NCI-H524 treated with DMSO at 0.1 percent for 48 hours (cell line): ENCODE results near the gene DIP2B.

Experiments
- DNase-seq: peaks from one replicate; lab custom pipeline; 2025; lab: John Stamatoyannopoulos, UW

The DIP2B gene

GRCh38 chr12:50613463-50613862, 108.7 kb downstream of the DIP2B start:
- no peak for DNase-seq

DNA sequence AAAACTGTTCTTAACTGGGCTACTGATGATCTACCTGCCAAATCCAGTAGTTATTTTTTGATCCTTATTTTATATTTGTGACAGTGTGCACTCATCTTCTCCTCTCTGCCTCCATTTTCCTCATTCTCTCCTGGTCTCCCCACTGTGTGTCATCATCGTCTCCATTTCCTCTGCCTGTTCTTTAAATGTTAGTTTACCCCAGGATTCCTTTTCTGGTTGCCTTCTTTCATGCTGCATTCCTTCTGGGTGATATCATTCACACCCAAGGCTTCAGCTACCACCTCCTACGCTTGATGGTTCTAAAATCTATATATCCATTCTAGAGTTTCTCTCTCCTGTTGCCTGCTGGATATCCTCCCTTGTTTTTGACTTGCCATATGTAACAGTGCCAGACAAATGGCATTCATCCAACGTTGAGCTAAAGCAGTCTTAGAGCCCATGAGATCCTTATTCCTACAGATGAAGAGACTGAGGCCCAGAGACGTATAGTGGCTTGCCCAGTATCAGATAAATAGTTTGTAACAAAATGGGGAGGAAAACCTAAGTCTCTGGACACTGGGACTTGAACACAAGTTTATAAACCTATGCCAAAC, 109.5 kb downstream of the DIP2B start:
- no peak for DNase-seq

DNA sequence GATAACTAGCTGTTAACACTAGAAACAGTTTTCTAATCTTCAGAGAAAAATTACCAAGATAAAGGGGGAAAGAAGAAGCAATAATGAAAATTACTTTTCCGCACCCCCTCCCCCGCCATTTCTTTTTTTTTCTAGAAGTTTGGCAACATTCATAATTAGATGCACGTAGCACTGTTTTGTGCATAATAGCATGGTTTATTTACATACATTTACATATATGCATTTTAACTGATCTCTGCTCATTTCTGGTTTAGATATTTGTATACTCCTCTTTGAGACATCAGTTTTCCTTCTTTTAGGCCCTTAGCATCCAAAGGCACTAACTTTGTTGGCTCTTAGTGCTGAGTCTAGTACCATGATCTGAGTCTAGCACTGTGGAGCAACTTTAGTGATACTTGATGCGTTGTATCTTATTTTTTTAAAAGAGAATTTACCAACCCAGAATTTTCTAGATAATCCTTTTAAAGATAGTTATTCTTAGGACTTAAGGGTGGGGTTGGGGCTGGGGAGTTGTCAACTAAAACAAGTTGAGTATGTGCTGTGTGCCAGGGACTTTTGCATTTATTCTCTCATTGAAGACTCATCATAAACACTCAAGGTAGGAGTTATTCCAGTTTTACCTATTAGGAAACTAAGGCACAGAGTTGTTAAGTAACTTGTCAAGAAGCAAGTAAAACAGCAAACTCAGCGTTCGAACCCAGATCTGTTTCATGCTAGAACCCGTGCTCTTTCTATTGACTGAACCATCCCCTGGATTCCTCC, 110.5 kb downstream of the DIP2B start:
- DNase-seq, result no peak

GRCh38 chr12:50615907-50616296, 111.1 kb downstream of the DIP2B start:
- no peak for DNase-seq

DNA sequence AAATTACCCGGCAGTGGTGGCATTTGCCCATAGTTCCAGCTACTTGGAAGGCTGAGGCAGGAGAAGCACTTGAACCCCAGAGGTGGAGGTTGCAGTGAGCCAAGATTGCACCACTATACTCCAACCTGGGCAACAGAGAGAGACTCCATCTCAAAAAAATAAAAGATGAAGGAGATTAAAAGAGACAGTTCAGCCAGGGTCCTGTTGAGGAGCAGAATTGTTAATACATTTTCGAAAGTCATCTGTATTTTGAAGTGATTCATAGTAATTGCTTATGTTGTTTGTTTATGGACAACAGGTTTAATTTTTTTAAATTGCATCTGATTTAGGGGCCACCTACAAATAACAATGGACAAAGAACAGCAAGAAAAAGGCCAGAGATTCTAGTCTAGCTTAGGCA, 112.9 kb downstream of the DIP2B start:
- no peak for DNase-seq

DNA sequence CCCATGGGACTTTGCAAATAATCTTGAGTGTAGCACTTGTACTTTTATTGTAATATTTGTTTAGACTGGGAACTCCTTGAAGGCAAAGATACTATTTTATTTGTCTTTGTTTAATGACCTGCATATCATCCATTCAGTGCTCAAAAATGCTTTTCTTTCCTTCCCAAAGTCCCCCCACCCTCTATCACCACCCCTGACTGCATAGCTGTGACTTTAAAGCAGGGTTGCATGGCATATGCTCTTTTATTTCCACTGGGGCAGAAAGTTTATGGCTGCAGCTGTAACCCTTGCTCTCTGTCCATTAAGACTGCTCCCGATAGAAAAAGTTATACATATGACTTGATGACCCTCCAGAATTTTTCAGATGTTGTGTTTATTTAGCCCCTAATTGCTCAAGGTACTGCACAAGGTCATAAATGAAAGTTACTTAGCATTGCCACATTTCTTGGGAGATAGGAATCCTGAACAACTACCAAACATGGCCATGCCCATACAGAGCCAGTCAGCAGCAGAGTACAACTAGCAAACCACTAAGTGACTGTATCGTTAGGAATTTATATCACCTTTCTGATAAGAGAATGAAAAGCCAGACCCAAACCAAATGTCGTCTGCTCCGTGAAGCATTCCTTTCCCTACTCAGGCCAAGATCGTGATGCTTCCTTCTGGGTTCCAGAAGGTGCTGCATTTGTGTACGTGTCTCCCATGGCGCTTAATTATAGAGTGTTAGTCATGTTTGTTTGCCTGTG, 114.3 kb downstream of the DIP2B start:
- no peak for DNase-seq

DNA sequence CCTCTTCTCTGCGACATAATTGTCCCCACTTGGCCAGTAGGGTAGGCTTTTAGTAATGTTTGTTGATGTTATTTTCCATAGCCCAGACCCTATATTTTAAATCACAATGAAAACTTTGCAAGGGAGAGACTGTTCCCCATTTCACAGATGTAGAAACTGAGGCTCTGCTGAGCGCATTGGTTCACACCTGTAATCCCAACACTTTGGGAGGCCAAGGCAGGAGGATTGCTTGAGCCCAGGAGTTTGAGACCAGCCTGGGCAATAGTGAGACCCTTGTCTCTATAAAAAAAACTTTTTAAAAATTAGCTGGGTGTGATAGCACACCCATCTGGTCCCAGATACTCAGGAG, 114.8 kb downstream of the DIP2B start:
- no peak for DNase-seq

DNA sequence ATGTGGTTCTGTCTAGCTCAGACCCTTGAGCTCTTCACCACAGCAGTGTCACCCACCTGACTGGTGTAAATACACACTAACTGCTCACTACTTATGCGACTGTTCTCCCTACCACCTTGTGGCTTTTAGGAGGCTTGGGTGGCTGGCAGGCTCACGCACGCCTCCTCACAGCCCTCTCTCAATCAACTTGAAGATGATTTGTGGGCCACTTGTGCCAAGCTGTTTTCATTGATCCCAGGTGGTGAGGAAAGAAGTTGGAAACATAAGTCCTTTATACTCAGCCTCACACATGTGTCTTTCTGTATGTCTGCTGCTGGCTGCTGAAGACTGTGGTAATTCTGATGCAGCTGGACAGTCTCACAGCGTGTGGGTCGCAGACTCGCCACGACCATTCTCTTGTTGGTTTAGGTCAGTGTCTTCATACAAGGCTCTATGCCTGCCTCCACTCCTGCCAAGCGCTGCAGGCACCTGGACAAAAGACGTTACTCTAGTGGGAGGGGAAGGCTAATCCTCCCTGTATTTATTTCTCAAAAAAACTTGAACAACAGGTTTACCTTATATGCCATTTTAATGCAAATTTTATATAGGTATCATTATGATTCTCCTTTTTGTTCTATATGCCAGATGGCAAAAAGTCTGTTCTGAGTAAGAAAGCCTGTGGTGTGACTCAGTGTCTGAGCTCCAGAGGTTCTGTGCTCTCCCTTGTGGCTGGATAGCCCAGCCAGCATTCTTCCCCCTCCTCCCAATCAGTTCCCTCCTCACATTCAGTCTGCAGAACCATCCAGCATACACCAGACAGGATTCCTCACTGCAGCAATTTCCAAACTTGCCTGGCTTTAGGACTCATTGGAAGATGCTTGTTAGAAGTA, 115.6 kb downstream of the DIP2B start:
- peak; percentile 84 for DNase-seq

- no peak for DNase-seq
Observed at GRCh38 chr12:50620978-50621360, 116.2 kb downstream of the DIP2B start.

- no peak for DNase-seq
Observed at GRCh38 chr12:50621399-50622300, 116.9 kb downstream of the DIP2B start.

DNA sequence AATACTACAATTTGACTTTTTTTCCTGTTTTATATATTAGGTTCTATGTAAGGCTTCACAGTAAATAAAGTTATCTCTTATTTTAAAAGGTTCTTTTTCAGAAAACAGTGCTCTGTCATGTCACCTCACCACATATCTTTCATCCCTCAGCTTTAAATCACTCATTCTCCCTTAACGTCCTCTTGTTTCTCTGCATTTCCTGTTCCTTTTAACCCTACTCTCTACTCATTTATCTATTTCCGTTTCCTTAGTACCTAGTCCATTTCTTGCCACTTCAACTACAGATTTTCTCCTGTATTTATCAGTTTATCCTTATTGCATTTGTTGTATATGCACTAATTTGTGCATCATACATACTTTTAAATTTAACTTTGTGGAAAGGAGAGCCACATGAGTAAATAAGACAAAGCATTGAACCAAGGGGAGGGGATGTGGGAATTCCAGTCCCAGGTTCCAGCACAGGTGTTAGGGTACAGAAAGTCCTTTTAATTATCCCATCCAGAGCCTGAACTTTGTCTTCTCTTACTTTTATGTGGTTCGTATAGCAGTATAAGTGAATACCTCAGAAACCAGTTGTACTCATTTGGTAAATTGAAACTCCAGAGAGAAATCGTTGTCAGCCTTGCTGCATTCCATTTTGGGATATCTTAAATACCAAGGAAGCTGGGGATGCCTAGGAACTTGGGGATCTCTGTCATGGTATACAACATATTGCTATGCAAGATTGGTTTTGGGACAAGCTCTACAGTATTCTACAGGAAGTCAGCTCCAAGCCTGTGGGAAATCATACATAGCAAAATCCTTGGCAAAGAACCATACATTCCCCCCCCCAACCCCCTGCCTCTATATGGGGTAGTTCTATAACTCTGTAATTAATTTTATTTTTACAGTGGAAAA, 120.5 kb downstream of the DIP2B start:
- DNase-seq, result no peak

DNA sequence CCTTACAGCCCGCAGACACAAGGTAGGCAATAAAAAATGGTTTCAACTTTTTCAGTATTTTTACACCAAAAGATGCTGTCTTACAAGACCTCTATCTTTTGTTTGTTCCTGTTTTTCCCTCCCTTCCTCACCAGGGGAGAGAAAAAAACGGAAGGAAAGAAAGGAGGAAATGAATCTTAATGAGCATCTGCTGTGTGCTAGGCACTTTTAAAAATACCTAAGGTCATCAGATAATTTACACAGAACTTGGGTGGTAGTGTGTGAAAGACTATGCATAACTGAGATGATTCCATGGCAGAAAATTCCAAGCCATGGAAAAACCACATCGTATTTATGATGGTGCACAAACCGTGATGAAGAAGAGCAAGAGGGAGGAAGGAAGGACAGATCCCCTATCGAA, 121.2 kb downstream of the DIP2B start:
- no peak for DNase-seq

GRCh38 chr12:50627491-50627890, 122.7 kb downstream of the DIP2B start:
- DNase-seq, result no peak

DNA sequence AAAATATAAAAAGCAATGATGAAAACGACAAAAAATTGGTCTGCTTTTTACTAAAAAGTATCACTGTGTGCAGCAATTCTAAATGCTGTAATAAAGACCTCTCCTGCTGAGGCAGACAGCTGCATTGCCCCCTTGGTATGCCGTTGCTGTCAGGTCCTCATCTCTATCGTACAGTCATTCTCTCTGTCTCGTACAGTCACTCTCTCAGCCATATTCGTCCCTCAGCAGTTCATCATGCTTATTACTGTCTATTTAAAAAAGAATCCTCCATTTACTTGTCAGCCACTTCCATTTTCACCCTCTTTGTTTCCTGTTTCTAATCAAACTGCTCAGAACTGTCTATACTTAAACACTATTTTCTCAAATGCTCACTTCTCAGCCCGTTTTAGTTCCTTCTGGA, 123.6 kb downstream of the DIP2B start:
- no peak for DNase-seq

DNA sequence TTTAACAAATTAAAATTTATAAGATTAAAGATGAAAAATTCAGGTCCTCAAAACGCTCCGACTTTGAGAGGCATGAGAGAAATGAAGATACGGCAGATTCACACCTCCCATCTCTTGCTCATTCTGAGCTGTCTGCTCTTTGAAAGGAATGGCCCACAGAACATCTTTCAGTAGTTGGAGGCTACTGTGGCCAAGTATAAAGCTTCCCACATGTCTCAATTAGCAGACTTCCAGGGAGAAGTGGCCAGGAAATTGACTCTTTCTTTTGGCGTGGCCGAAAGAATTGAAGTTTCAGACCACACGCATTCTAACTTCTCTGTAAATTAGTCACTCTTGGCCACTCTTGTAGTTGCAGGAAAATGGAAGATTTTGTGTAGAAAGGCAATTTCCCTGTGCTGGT, 129.2 kb downstream of the DIP2B start:
- DNase-seq, result no peak

DNA sequence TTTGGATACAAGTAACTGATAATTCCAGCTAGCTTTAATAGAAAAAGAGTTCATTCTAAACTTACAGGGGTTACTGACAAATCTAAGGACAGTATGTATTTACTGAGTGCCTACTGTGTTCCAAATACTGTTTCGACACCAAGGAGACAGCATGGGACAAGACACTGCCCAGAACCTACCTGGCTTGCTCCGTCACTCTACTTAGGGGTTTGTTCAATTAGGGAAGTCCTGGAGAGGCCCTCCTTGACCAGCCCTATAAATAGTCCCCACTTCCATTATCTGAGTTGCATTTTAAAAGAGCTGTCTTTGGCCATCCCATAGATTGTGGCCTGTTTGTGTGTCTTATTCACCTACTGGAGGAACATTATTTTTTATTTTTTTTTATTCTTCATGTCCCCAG, 129.6 kb downstream of the DIP2B start:
- DNase-seq, result no peak

- DNase-seq, result no peak
Observed at GRCh38 chr12:50635364-50635763, 130.6 kb downstream of the DIP2B start.

- no peak for DNase-seq
Observed at GRCh38 chr12:50635857-50636256, 131.1 kb downstream of the DIP2B start.

DNA sequence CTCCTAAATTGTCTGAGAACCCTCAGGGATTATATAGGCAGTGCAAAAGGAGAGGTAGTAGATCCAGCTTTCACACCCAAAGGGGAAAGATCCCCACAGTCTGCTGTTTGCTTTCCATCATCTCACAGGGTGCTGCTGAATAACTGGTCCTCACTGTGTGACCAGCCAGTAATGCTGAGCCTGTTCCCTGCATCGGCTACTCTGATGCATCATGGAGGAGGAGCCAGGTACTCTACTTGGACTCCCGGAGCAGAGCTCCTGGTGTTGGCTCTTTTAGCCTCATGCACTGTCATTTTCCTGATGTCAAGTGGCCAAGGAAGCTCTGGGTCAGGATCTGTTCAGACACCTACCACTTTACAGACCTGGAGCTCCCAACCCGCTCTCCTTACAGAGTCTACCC, 131.7 kb downstream of the DIP2B start:
- no peak for DNase-seq

GRCh38 chr12:50637870-50638481, 133.2 kb downstream of the DIP2B start:
- DNase-seq, result no peak
